ENCODE data around the gene EPHB1. TPM values are rescaled to one million over a fixed set of nuclear protein-coding genes. Genes with fewer than 3 reads are reported as not detected.

The EPHB1 gene
- total RNA-seq, 2 donors from 2014 or later, result 0.59 to 0.62 TPM

GRCh38 chr3:135081451-135081850 is 286.4 kb downstream of the EPHB1 start:
- ATAC-seq (no peak), DNase-seq (ENCODE audit: low spot score) (no peak)
- no peak overlapping the region for H3K4me3 Mint-ChIP-seq
- H3K9me3 Mint-ChIP-seq, result peaks cover 2% of the 10 kb centered on the region
- H3K4me1 Mint-ChIP-seq (ENCODE audit: low read depth in 2 of 2), result no peaks in the 10 kb centered on the region
- no peaks in the 10 kb centered on the region for H3K36me3 Mint-ChIP-seq
- H3K27me3 Mint-ChIP-seq, result no peaks in the 10 kb centered on the region
- no peak overlapping the region for H3K27ac Mint-ChIP-seq

DNA sequence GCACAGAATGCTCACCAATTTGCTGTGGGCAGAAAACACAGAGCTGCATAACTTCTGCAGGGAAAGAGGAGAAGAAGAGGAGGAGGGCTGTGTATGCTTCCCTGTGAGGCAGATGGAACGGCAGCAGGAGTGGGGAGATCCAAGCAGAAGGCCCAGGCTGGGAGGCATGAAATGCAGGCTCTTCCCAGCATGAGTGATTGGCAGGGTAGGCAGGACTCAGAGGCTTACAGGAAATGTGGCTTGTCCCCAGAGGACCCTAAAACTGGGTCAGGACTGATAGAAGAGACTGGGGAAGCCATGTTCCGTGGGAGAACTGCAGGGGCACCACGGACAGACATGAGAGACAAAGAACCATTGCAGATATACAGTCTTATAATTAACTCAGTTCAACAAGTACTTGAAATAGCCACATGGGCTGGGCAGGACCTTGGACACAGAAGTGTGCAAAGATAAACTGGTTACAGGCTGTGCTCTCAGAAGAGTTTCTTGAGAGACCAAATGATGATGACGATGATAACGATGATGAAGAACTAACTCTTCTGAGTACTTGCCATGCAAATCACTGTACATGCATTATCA is 286.9 kb downstream of the EPHB1 start:
- Mint-ChIP-seq H3K36me3 (no peaks in the 10 kb centered on the region), H3K4me1 (ENCODE audit: low read depth in 2 of 2) (no peaks in the 10 kb centered on the region), H3K9me3 (peaks cover 2% of the 10 kb centered on the region), H3K27me3 (no peaks in the 10 kb centered on the region), H3K27ac (no peak overlapping the region), H3K4me3 (no peak overlapping the region)
- DNase-seq (ENCODE audit: low spot score) (no peak), ATAC-seq (no peak)

GRCh38 chr3:135082706-135083105 is 287.6 kb downstream of the EPHB1 start:
- no peak overlapping the region for H3K4me3 Mint-ChIP-seq
- H3K27ac Mint-ChIP-seq, result no peak overlapping the region
- H3K36me3 Mint-ChIP-seq, result no peaks in the 10 kb centered on the region
- peaks cover 2% of the 10 kb centered on the region for H3K9me3 Mint-ChIP-seq
- ATAC-seq (no peak), DNase-seq (ENCODE audit: low spot score) (no peak)
- H3K27me3 Mint-ChIP-seq, result no peaks in the 10 kb centered on the region
- no peaks in the 10 kb centered on the region for H3K4me1 Mint-ChIP-seq (ENCODE audit: low read depth in 2 of 2)

- ATAC-seq, result no peak
- Mint-ChIP-seq H3K9me3 (peaks cover 2% of the 10 kb centered on the region), H3K27me3 (no peaks in the 10 kb centered on the region), H3K27ac (no peak overlapping the region), H3K36me3 (no peaks in the 10 kb centered on the region), H3K4me1 (ENCODE audit: low read depth in 2 of 2) (no peaks in the 10 kb centered on the region), H3K4me3 (no peak overlapping the region)
- DNase-seq (ENCODE audit: low spot score), result no peak
Measured at GRCh38 chr3:135083179-135083578, 288.1 kb downstream of the EPHB1 start.

- Mint-ChIP-seq H3K36me3 (no peaks in the 10 kb centered on the region), H3K4me3 (no peak overlapping the region), H3K27ac (no peak overlapping the region), H3K9me3 (peaks cover 2% of the 10 kb centered on the region), H3K27me3 (no peaks in the 10 kb centered on the region), H3K4me1 (ENCODE audit: low read depth in 2 of 2) (no peaks in the 10 kb centered on the region)
- ATAC-seq (no peak), DNase-seq (ENCODE audit: low spot score) (no peak)
Measured at GRCh38 chr3:135083756-135084155, 288.7 kb downstream of the EPHB1 start.

GRCh38 chr3:135084405-135084804 is 289.3 kb downstream of the EPHB1 start:
- Mint-ChIP-seq H3K4me3 (no peak overlapping the region), H3K36me3 (no peaks in the 10 kb centered on the region), H3K27me3 (no peaks in the 10 kb centered on the region), H3K27ac (no peak overlapping the region), H3K4me1 (ENCODE audit: low read depth in 2 of 2) (no peaks in the 10 kb centered on the region), H3K9me3 (peaks cover 2% of the 10 kb centered on the region)
- no peak for ATAC-seq
- DNase-seq (ENCODE audit: low spot score), result no peak

DNA sequence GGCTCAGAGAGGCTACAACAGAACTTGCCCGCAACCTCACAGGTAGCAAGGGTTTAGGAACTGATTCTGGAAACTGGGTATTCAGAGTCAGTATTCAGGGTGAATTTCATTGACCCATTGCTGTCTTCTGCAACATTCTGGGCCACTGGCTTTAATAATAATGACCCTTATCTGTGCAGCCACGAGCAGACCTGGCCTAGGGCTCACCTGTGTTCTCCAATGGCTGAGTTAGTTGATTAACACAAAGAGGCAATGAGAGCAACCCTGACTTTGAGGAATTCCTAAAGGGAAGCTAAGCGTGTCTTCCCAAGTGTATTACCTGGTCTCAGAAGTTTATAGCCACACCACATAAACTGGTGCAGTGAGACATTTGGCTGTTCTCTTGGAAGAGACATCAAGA is 289.9 kb downstream of the EPHB1 start:
- no peak overlapping the region for H3K27ac Mint-ChIP-seq
- DNase-seq (ENCODE audit: low spot score) (no peak), ATAC-seq (no peak)
- H3K27me3 Mint-ChIP-seq, result no peaks in the 10 kb centered on the region
- H3K4me1 Mint-ChIP-seq (ENCODE audit: low read depth in 2 of 2), result no peaks in the 10 kb centered on the region
- no peaks in the 10 kb centered on the region for H3K36me3 Mint-ChIP-seq
- no peak overlapping the region for H3K4me3 Mint-ChIP-seq
- H3K9me3 Mint-ChIP-seq, result peaks cover 2% of the 10 kb centered on the region

DNA sequence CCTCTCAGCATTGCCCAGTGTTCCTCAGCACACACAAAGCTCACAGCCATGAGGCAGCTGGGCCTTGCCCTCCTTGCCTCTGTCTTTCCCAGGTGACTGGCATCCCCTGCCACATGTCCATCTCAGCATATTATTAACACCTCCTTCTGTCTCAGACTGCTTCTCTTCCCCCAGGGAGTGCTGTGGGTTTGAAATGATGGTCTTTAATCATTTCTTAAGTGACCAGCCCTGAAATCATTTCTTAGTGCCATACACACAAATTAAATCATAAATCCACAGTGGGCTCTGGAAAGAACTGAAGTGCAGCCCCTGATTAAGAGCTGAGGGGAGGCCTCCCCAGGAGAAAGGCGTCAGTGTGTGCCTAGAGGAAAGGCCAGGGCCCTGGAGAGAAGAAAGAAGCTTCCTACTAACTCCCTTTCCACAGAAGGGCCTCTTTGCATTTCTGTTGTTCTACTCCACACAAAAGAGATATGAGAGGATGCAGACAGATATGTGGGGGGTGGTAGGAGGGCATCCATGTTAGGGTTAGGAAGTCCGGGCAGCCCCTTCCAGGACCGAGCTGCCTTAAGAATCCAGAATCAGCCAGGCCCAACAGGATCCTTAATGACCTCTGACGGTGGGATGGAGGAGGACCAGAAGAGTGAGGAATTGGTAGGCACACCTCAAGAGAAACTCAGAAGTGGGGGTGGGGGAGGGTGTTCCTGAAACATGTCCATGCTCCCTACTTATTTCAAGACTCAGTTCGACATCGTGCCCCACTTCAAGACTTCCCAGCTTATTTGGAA is 290.8 kb downstream of the EPHB1 start:
- peaks cover 2% of the 10 kb centered on the region for H3K9me3 Mint-ChIP-seq
- ATAC-seq, result no peak
- H3K4me3 Mint-ChIP-seq, result no peak overlapping the region
- no peak for DNase-seq (ENCODE audit: low spot score)
- no peaks in the 10 kb centered on the region for H3K27me3 Mint-ChIP-seq
- H3K4me1 Mint-ChIP-seq (ENCODE audit: low read depth in 2 of 2), result no peaks in the 10 kb centered on the region
- H3K27ac Mint-ChIP-seq, result no peak overlapping the region
- no peaks in the 10 kb centered on the region for H3K36me3 Mint-ChIP-seq

- DNase-seq (ENCODE audit: low spot score) (no peak), ATAC-seq (no peak)
- no peak overlapping the region for H3K27ac Mint-ChIP-seq
- H3K4me3 Mint-ChIP-seq, result no peak overlapping the region
- no peaks in the 10 kb centered on the region for H3K27me3 Mint-ChIP-seq
- no peaks in the 10 kb centered on the region for H3K36me3 Mint-ChIP-seq
- no peaks in the 10 kb centered on the region for H3K4me1 Mint-ChIP-seq (ENCODE audit: low read depth in 2 of 2)
- peaks cover 2% of the 10 kb centered on the region for H3K9me3 Mint-ChIP-seq
Measured at GRCh38 chr3:135087782-135088181, 292.7 kb downstream of the EPHB1 start.

DNA sequence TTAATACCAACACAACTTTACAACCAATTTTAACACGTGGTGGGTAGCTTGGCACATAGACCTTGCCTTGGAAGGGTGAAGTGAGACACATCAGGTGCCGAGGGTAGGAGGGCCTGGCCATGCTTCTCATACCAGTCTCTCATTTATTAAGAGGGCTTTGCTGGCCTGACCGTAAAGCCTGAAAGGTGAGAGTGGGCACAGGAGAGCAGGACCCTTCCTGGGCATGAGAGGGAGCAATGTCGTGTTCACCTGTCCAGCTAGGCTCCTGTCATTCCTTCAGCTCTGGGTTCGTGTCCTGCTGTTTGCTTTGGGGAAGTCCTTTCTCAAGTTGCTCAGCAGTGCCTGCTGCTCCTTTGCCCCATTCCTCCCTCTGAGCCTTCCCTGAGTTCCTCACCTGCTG is 294.4 kb downstream of the EPHB1 start:
- Mint-ChIP-seq H3K27me3 (no peaks in the 10 kb centered on the region), H3K4me1 (ENCODE audit: low read depth in 2 of 2) (no peaks in the 10 kb centered on the region), H3K27ac (no peak overlapping the region), H3K9me3 (no peaks in the 10 kb centered on the region), H3K36me3 (no peaks in the 10 kb centered on the region), H3K4me3 (no peak overlapping the region)
- ATAC-seq (no peak), DNase-seq (ENCODE audit: low spot score) (no peak)

DNA sequence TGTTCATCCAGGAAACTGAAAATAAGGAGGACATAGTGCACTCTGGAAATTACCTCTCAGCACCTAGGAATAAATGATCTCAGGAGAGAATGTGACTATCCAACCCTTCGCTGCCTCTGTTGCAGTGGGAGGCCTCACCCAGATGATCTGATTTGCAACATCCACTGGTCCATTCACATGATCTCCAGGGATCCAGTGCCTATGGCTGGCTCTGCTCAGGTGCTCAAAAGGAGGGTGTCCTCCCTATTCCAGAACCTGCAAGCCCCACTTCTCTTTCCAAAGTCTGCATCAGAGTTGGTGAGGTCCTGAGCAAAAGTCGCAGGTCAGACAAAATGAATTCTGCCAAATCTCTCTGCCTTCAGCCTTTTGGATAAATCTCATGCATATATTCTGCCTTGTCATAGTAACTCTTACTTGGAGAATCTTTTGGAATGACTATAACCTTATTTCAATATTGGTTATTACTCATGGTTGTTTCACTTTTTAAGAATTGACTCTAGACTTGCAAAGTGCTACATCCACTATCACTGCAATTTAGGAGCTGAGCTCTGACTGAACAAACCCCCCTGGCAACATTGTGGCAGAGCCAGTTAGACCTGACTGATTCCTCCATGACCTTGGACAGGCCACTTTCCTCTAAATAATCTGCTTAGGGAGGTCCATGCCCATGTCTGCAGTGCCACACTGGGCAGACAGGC is 295.1 kb downstream of the EPHB1 start:
- ATAC-seq, result no peak

GRCh38 chr3:135091946-135092345 is 296.9 kb downstream of the EPHB1 start:
- ATAC-seq (no peak), DNase-seq (ENCODE audit: low spot score) (no peak)
- Mint-ChIP-seq H3K9me3 (no peaks in the 10 kb centered on the region), H3K4me1 (ENCODE audit: low read depth in 2 of 2) (no peaks in the 10 kb centered on the region), H3K27ac (no peak overlapping the region), H3K36me3 (no peaks in the 10 kb centered on the region), H3K4me3 (no peak overlapping the region), H3K27me3 (no peaks in the 10 kb centered on the region)

More for the DNA sequence above, 295.1 kb downstream of the EPHB1 start:
- no peaks in the 10 kb centered on the region for H3K27me3 Mint-ChIP-seq
- no peak overlapping the region for H3K27ac Mint-ChIP-seq
- no peaks in the 10 kb centered on the region for H3K9me3 Mint-ChIP-seq
- no peaks in the 10 kb centered on the region for H3K36me3 Mint-ChIP-seq
- no peak overlapping the region for H3K4me3 Mint-ChIP-seq
- no peaks in the 10 kb centered on the region for H3K4me1 Mint-ChIP-seq (ENCODE audit: low read depth in 2 of 2)
- DNase-seq (ENCODE audit: low spot score), result no peak

- Mint-ChIP-seq H3K27me3 (no peaks in the 10 kb centered on the region), H3K4me3 (no peak overlapping the region), H3K9me3 (no peaks in the 10 kb centered on the region), H3K36me3 (no peaks in the 10 kb centered on the region), H3K4me1 (ENCODE audit: low read depth in 2 of 2) (no peaks in the 10 kb centered on the region), H3K27ac (no peak overlapping the region)
- no peak for DNase-seq (ENCODE audit: low spot score)
- ATAC-seq, result no peak
Measured at GRCh38 chr3:135093121-135093520, 298.1 kb downstream of the EPHB1 start.

- no peaks in the 10 kb centered on the region for H3K9me3 Mint-ChIP-seq
- H3K36me3 Mint-ChIP-seq, result no peaks in the 10 kb centered on the region
- DNase-seq (ENCODE audit: low spot score), result no peak
- no peak overlapping the region for H3K4me3 Mint-ChIP-seq
- peaks cover 0 to 2% of the 10 kb centered on the region in 2 donors for H3K27me3 Mint-ChIP-seq
- H3K27ac Mint-ChIP-seq, result no peak overlapping the region
- ATAC-seq, result no peak
- H3K4me1 Mint-ChIP-seq (ENCODE audit: low read depth in 2 of 2), result no peaks in the 10 kb centered on the region
Measured at GRCh38 chr3:135097276-135097946, 302.4 kb downstream of the EPHB1 start.
